NCI-H69 (cell line): Measurements from ENCODE around the gene ERI3.

Source experiments
- DNase-seq: peaks from one replicate; lab custom pipeline; 2025; lab: John Stamatoyannopoulos, UW

Gene ERI3

DNA sequence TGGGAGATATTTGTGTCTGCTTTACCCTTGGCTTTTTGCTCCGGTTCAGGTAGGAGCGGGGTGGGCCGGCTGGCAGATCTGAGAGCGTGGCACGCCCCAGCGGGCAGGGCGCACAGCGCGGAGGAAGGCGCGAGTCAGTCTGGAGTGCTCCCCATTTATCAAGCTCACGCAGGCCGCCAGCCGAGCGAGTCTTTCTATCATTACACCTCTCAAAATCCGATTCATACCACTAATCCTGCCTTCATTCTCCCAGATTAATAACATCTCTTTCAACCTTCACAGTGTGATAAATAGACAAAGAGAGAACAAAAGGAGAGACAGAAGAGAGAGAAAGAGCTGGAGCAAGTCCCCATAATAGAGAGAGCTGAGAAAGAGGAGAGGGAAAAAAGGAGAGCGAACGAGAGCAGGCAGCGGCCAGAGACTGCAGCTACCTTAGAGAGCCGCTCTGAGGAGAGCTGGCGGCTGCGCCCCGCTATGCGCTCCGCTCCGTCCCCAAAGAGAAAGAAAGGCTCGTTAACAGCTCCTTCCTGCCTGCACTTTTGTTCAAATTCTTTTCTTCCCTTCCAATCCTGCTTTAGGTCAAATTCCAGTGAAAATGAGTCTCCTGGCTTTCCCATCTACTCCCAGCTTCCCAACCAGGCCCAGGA is 93.8 kb downstream of the ERI3 start:
- DNase-seq, result no peak

DNA sequence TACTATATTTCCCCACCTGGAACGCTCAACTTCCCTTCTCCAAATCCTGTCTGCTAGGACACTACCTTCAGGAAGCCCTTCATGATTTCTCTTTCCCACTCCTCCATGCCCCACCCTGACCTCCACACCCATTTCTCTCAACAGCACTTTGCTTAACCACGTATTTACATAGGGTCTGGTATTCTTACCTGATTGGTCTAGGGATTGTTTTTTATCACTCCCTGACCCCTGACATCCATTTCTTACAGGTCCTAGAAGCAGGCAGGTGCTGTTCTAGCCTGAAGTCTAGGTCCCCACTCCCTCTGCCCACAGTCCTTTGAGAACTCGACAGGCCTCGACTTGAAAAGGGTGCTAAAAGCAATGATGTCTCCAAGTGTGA is 94.3 kb downstream of the ERI3 start:
- no peak for DNase-seq

DNA sequence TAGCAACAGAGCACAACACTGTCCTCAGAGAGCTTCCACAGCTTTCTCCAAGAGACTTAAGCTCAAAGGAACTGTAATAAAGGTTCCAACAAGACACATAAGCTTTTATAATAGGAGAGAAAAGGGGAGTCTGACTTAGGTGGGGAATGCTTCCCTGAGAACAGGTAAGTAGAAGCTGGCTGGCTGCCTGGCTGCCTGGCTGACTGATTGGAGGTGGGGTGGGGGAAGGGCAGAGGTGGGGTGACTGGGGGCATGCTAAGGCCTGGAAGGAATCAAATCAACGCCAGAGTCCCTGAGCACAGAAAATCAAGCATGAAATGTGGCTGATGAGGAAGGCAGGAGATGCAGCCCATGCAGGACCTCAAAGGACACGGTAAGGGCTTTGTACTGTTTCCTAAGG is 96.0 kb downstream of the ERI3 start:
- DNase-seq, result no peak

DNA sequence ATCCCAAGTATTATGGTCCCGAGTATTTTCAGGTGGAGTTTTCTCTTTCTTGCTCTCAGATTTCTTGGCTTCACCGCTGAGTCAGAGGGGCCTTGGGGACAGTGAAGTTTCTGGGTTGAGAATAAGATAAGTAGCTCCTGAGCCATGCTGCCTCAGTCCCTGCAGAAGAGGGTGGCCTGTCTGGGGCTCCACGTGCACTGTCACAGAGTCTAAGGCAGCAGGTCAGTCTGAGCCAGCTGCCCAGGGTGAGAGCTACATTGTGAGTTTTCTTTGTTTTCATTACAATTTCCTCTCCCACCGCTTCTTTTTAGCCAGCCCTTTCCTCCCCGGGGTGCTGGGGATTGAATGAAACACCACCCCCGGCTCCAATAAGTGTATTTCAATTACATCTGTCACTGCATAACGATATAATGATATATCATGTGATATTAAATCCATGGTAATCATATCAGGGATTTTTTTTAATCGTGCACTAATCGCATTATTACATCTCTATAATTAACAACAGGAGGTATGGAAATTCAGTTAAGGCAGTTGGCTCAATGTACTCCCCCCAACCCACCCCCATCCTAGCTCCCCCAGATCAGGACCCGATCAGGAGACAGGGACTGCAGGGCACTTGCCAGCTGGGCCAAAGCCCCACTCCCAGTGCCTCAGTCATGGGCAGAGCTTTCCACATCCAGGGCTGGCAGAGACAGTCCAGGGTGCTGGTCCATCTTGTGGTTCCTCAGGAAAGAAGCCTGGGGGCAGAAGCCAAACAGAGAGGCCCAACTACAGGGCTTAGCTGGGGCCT is 98.1 kb downstream of the ERI3 start:
- DNase-seq, result peak; percentile 90

DNA sequence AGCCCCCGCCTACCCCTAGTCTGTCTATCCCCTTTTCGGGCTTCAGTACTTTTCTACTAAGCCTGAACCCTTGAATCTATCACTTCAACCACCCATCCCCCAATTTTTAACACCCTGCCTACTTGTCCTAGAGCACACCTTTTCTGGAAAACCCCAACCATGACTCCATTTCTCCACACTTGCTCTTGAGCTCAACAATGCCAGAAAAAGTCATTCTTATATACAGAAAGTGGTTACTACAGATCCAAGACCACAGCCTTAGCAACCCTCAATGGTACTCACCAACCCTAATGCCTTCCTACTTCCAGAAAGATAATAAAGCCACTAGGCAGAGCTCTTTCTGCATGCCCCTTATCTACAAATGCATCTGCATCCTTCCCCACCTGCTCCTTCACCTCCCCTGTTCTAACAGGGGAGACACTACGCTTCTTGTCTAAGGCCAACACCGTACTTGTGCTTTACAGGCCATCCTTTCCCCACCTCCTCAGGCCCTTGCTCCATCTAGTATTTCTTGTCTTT is 100.6 kb downstream of the ERI3 start:
- DNase-seq, result no peak

DNA sequence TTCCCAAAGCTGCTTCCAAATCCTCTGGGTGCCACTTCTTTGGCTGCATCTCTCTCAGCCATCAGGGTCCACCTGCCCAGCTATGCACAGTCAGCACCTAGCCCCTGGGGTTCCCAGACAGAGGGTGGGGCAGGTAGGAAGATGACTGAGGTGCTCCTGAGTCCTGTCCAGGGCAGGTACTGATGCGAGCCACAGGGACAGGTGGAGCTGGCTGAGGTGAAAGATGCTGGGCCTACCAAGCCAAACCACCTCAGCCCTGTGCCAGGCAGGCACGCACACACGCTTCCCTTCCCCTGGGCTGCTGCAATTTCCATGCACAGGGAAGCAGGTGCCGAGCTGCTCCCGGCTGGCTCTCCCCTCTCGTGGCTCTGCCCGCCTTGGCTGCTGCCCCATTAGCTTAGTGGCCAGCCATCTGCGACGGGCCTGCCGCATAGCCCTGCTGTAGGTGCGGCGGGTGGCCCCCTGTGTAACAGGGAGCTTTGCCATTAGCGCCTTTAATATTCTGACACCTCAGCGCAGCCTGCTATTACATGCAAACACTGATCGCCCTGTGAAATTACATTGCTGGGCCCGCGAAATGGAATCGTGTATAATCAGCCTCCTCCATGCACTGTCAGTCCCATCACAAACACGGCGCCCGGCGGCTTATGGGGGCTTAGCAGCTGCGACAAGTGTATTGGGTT is 102.9 kb downstream of the ERI3 start:
- DNase-seq, result no peak

DNA sequence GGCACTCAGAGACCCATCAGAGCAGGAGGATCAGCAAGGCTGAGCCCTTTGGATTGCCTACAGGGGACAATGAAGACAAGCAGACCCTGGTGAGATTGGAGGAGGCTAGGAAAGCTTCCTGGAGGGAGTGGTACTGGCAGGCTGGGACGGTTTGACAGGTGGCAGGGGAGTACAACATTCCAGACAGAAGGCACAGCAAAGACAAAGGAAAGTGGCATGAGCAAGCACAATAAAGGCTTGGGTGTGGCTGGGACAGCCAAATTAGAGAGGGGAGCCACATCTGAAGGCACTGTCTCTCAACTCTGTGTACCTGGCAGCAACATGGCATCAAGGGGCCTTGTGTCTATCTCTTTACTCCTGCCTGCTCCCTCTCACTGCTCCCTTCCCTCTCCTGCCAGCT is 103.6 kb downstream of the ERI3 start:
- DNase-seq, result no peak

DNA sequence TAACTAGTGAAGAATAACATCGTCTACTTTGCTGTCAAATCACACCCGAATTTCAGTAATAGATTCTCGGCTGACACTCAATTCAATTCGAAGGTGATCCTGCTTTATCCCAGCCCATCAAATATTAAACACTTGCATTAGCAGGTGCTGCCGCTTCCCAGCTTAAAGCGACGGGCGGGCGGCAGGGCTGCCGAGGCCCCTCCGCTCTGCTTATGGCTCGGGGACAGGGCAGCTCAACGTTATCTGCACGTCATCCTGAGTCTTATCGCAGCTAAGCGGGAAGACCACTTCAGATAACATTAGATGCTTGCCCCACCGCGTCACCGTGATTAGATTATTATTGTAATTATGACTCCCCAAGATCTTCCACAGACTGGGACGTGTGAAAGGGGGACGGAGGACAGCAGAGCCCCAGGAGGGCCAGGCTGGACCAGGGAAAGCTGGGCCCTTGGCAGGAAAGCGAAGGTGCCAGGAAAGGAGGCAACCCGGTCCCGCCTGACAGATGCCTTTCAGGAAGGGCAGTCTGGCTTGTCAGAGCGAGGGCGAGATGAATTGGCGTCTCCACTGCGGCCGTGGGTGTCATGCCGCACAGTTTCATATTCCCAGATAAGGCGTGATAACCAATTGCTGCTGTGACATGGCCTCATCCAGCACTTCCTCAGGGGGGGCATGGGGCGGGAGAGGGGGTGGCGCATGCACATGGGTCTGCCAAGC is 104.8 kb downstream of the ERI3 start:
- DNase-seq, result no peak

DNA sequence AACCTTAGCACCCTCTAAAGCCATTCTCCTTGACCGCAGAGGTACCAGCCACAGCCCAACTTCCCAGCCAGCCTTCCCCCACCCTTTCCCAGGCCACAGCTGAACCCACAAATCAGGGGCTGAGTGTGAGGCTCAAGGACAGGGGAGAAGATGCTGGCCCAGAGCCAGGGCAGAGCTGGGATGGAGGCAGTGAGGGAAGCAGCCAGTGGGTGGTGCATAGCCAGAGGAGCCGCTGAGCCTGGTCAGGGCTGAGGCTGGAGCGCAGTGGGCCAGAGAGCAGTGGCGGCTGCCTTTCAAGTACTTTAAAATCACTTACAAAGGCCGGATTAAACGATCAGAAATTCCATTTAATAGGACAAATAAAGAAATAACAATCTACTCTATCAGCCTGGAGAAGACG is 105.5 kb downstream of the ERI3 start:
- peak; percentile 28 for DNase-seq

DNA sequence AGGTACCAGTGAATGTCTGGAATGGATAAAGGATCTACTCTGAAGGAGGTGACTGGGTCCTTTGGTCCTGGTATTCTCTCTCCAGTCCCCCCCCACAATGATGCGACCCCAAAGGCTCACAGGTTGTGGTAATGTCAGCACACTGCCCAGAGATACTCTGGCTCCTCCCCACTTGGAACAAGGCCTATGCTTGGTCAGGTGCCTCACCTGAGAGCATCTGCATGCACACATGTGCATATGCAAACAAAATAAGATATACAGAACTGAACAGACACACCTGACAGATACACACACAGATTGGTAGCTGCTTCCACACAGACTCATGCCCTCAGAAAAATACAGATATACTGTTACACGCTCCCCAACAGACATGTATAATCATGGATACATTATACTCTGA is 108.3 kb downstream of the ERI3 start:
- peak; percentile 35 for DNase-seq

DNA sequence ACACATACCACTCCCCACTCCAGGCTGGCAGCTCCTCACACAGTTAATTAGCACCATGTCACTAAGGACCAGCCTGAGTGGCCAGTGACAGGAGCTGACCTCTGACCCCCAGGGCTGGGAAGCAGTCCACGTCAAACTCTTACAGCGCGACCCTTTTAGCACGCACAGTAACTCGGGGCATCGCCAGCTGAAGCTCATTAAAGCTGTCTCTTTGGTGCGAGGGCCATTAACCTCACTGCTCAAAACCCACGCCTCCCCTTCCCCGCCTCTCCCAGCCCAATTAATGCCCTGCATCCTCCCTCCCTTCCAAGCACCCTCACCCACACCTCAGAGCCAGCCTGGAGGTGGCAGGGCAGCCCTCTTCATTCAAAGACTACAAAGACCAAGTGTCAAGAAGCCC is 110.1 kb downstream of the ERI3 start:
- peak; percentile 20 for DNase-seq

DNA sequence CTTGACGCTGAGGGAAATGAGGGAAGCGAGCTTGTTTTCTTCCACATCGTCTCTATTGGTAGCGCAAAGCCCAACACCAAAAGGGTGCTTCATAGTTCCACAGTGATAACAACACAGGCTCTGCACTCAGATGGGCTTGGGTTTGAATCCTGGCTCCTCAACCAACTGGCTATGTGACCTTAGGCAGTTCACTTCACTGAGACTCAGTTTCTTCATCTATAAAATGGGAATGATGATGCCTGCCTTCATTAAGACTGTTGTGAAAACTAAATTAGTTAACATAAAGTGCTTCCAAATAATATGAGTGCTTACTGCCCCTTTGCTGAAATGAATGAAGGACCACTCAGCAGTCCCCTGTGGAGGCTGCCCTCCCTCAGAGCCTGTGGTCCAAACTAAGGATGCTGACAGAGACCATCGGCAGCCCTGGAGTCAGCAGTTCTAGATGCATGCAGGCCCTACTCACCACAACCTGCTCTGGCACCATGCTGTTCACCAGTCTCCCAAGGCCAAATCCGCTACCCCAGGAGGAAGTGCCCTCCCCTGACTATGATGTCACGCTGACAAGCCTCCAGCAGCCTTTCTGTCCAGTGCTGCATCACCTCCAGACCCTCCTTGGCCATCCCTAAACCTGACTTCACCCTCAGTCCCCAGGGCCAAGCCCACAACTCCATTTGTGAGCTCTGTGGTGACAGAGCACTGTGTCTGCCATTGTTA is 111.1 kb downstream of the ERI3 start:
- no peak for DNase-seq

DNA sequence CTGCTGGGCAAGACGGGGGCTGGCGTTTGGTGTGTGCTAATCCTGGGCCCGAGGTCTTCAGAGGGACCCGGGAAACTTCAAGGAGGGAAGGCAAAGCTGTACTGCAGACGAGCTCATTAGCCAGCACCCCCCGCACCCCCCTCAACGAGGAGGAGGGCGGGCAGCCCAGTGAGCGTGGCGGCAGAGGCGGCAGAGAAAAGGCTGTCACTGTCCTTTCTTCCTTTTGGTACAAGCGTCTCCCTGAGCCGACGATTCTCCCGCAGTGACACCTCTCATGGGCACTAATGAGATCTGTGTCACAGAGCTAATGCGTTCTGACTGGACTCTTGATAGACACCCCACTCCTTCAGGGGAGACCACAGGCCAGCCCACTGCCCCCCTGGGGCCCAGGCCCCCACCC is 112.3 kb downstream of the ERI3 start:
- DNase-seq, result no peak

DNA sequence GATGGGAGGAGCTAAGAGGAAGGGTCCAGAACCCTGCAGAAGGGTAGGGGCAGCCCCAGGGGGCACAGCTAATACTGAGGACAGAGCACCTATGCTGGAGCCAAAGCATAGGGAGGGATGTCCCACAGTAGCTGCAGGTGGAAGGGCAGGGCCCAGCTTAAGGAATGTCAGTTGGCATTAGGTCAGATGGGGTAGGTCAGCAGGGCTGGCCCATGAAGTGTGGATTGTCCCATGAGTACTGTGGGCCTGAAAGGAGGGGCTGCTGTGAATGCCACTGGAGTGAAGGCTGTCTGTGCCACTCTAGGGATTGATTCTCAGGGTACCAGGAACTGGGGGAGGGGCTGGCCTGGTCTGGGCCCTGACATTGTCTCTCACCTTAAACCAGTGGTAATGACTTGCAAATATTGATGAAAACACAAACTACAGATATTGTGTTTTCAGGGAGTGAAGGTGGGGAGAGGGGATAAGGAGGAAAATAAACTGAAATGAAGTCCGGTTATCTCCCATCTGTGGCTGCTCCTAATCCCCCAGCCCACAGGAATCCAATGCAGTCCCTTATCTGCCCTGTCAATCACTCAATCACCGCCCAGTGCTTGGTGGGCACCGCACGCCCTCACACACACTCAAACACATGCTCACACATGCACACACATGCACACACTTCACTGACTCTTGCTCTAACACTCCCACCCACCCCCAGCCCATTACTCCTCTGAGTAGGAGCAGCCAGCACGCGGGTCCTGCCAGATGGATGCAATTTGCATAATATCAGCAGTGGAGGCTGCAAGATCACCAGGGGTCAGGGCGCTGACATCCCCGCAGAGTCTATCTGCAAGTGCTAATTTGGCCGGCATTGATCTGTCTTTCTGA is 114.0 kb downstream of the ERI3 start:
- DNase-seq, result peak; percentile 40

DNA sequence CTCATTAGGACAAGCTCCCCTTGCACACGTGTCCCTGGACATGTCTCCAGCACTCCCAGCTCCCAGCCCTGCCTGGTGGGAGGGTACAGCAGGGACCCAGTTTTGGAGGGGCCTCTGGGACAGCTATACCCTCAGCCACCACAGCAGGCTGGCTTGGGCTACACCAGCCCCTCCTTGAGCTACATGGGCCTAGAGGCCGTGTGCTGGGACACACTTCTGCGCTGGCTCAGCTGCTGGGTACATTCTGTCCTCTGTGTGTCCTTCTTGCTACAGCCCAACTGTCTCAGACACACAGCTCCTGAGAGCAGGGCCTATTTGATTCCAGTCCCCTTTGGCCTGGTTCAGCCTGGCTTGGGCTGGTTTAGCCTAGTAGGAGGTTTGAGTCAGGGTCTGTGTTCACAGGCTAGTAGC is 115.1 kb downstream of the ERI3 start:
- peak; percentile 29 for DNase-seq

DNA sequence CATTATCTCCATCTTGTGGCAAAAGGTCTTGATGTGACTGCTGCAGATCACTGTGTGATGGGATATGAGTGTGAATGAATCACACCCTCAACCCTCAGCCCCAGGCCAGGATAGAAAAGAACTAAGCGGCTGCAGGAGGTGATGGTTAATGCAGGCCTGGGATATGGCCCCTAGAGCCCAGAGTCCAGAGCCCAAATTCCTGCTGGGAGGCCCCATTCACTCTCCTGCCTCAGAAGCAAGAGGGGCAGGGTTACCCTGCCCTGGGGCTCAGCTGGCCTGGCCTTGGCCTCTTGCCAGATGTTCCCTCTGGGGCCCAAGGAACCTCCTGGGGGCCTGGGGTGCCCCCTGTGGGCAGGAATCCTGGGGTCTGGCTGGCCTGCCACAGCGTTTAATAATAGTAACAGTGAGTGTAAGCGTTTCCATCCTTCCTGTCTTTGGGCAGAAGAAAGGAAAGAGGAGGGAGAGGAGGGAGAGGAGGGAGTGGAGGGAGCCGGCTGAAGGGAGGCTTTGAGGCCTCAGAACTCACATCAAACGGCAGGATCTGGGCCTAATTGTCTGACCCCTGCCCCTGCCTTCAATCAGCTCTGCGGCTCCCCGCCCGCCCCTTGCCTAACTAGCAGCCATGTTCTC is 115.6 kb downstream of the ERI3 start:
- DNase-seq, result peak; percentile 77

DNA sequence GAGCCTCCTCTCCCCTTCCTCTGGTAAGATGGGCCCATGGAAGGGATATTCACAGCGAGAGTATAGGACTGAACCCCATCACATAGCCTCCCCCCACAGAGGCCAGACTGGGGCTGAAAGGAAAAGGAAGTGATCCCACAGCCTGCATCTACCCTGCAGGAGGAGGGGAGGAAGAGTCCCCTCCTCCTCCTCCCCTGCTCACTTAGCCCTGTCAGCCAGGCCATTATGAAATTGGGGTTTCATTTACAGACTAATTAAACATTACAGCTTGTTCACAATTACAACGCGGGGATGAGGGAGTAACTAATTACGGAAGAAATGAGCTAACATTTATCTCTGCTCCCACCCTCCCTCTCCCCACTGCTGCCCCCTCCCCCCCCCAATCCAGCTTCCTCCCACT is 116.4 kb downstream of the ERI3 start:
- peak; percentile 89 for DNase-seq

DNA sequence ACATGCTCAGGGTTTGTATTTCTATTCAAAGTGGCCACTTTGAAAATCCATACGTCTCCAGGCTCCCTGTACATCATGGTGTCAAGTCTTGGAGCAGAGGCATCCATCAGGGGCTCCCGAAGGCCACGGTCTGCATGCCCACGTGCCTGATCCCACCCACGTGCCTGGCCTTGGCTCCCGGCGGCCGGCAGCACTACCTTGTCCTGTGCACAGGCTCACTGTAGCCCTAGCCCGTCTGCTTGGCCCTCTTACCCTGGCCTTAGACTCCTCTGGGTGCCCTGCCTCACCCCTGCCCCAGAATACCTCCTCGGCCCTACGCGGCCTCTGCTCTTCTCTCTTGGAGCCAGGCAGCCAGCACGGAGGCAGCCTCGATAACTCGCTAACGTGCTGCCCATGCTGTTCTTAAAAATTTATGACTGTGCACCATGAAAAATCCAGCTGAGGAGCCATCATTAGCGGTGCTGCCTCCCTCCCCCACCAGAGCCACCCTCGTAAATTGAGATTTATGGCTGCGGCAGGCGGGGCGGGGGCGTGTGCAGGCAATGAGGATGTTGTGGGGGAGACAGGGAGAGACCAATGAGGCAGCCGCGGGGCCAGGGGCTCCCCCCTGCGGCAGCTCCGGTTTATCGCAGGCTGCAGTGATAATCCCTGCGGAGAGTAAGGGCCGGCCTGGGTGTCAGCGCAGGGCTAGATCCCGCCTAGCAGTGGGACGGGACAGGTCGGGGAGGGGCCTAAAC is 117.2 kb downstream of the ERI3 start:
- peak; percentile 90 for DNase-seq

DNA sequence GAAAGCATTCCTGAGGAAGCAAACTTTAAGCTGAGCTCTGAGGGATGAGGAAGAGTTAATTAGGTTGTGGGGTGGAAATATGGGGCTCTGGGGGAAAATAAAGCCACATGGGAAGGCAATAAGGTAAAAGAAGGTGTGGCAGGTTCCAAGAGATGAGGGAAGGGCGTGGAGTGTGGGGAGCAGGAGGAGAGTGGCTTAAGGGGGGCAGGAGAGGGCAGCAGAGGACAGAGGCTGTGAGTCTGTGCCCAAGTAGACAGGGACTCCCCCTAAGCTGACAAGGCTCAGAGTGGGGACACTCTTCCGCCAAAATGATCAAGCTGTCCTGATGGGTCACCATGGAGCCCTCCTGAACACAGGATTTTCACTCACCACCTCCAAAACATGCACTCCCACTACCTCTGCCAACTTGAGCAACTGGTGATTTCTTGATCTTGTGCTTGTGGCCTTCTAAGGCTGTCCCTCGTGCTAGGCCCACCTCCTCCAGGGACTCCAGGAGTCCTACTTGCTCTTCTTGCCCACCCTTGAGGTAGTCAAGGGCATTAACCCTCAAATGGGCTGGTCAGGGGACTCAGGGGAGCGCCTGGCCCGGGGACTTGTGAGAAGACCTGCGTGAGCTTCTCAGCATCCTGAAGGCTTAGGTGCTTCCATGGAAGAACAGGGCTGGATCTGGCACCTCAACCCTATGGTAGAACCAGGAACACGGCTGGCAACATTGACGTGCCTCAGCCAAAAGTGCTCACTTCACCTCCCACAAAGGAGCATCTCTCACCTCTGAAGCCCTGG is 118.4 kb downstream of the ERI3 start:
- no peak for DNase-seq
